Endometrial microvascular endothelial cells (primary cell): ENCODE measurements around the gene HTD2. TPM values are rescaled to one million over a fixed set of nuclear protein-coding genes. Genes with fewer than 3 reads are reported as not detected.
"Not testable (repeated sequence)": the region's sequence is repeated elsewhere in the genome, so short reads cannot be mapped to it uniquely, and the experiment has no call there.

Experiments
- in situ Hi-C: cut with HindIII; loops from 2 replicates; pipeline ENCODE4 v1.10.0; 2017; ENCODE audit warnings: low sequenced_read_pairs, low pct_unique_long_range_greater_than_20kb; ENCODE audit errors: inconsistent ontology term
- total RNA-seq: library from RNA; depleted of rRNA; stranded (reverse); fragments of >200 nt; gene quantifications from one replicate; pipeline ENCODE4 v1.2.3, GENCODE V29; 2015; ENCODE audit errors: inconsistent ontology term

The HTD2 gene
- total RNA-seq, 1 donor from 2014 or later = 20.7 TPM

- in situ Hi-C loops = no loop called here
Measured at GRCh38 chr3:58329150-58329921, 23.0 kb downstream of the HTD2 start.

DNA sequence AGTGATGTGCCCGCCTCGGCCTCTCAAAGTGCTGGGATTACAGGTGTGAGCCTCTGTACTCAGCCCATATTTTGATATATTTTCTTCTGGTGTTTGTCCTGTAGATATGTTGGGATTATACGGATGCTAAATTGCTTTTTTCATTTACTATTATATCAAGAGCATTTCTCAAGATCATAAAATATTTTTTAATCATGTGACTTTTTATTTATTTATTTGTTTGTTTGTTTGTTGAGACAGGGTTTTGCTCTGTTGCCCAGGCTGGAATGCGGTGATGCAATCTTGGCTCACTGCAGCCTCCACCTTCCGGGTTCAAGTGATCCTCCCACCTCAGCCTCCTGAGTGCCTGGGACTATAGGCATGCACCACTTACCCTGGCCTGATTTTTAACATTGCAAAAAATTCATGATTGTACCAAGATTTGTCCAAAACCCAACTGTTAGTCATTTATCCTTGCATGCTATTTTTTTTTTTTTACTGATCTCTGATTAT is 23.6 kb downstream of the HTD2 start:
- in situ Hi-C loops = no loop called here

DNA sequence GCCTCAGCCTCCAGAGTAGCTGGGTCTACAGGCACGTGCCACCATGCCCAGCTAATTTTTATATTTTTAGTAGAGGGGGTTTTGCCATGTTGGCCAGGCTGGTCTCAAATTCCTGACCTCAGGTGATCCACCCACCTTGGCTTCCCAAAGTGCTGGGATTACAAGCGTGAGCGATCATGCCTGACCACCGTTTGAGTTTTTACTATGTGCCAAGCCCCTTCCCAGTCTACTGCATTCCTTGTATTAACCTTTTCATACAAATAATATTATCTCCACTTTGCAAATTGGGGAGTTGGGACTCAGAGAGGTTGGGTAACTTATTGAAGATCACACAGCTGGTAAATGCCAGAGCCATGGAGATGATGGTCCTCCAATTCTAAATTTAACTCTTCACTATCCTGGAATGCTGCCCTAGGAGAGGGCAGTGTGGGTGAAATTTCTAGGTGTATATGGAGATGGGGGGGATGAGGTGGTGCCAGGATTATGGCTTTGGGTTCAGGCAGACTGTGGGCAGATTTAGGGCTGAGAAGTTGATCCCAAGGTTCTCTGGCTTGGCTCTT is 25.4 kb downstream of the HTD2 start:
- in situ Hi-C loops = no loop called here

GRCh38 chr3:58332575-58333188 is 26.4 kb downstream of the HTD2 start, which contains the start of gene PXK:
PXK (plus strand) TSS chr3:58332892; CDS start chr3:58332989, 97 bp downstream.
- in situ Hi-C loops = no loop called here

DNA sequence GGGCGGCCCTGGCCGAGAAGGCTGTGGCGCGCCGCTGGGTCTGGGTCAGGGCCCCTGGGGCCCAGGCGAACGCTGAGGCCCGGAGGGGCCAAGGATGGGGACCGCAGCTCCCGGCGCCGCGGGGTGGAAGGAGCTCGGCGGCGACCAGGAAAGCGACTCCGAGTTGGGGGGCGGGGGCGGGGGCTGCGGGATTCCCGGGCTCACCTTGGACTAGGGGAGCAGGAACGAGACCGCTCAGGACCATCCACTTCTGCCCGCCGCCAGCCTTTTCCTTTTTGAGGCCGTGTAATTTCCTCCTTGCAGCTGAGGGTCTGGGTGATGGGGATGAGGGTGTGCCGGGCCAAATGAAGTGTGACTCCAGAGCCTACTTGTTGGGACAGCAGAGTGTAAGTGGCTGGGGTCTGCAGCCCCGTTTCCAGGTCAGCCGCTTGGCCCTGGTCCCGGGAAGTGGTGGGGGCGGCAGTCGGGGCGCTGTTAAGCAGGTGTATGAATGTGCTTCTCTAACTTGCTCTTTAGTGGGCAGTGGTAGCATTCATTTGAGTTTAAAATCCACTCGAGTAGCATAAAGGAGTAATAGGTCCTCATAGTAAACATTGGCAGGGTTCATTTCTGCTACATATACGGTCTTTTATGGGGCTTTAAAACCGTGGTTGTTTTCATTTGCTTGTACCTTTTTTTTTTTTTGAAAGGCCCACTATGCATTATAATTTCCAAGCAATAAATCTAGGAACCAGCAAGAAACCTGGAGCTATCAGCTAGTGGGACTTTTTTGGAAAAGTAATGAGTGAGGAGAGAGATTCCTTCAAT is 27.1 kb downstream of the HTD2 start:
- in situ Hi-C loops = no loop called here

GRCh38 chr3:58334013-58334321 is 27.6 kb downstream of the HTD2 start:
- in situ Hi-C loops = no loop called here

GRCh38 chr3:58334506-58334884 is 28.2 kb downstream of the HTD2 start:
- in situ Hi-C loops = no loop called here

DNA sequence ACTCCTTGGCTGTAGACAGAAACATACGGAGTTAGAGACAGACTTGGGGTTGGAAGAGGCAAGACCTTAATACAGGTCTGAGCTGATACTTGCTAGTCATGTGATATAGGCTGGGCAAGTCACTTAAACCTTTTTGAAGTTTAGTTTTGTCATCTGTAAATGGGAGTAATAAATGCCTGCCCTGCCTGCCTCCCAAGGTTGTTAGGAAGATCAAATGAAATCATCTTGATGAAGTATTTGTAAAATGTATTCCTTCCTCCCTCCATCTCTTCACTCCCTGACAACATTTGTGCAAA is 29.3 kb downstream of the HTD2 start:
- in situ Hi-C loops = no loop called here

DNA sequence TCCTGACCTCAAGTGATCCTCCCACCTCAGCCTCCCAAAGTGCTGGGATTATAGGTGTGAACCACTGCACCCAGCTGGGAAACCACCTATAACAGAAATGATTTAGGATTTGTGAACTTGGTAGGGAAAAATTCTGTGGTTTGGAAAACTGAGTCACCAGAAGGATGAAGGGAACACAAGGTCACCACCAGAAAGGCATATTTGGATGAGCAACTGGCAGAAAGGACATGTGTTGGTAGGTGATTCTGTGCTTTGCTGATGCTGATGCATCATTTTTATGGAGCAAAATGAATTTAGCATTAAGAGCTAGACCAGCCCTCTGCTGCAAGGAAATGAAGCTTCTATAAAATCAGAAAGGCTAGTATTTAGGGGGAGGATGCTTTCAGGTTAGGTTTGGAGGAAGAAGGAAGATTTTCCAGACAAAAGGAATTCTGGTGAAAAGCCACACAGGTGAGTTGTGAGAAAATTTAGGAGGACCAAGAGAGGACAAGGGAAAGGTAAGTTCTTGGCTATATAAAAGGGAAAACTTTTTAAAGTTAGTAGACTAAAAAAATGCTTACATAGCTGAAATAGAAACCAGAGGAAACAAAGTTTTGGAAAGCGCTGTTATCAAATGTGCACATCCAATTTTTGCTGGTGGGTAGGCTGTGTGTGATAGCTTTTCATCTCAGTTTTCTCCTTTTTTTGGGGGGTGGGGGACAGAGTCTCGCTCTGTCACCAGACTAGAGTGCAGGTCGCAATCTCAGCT is 30.0 kb downstream of the HTD2 start:
- in situ Hi-C loops = no loop called here

DNA sequence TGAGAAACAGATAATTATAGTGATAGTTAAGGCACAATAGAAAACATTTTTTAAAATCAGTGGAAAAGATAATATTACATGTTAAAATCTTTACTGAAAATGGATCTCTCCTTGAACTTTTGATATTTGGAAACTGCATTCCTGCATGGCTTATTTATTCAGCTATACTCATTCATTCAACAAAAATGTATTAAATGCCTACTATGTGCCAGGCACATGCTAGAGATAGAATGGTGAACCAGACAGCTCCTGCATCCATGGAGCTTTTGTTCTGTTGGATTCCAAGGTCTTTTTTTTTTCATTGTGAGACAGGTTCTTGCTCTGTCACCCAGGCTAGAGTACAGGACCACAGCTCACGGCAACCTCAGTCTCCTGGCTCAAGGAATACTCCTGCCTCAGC is 30.9 kb downstream of the HTD2 start:
- in situ Hi-C loops = no loop called here

GRCh38 chr3:58339146-58339545 is 32.8 kb downstream of the HTD2 start:
- in situ Hi-C loops = not testable (repeated sequence)

GRCh38 chr3:58340594-58341244 is 34.4 kb downstream of the HTD2 start:
- in situ Hi-C loops = no loop called here

GRCh38 chr3:58341376-58341775 is 35.1 kb downstream of the HTD2 start:
- in situ Hi-C loops = no loop called here

DNA sequence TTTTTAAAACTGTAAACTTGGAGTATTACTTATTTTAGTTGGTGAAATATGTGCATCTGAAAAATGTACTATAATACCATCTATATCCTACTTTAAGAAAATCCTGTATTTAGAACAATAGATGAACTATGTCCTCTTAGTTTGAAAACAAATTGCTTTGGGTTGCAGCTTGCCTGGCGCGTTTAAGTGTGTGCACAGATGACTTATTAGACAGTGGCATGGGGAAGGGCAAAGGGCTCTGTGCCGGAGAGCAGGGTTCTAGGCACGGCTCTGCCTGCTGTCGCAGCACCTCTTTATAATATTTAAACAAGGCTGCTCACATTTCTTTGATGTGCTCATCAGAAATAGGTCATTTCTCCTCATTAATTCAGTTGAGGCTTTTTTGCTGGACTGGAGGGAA is 36.4 kb downstream of the HTD2 start:
- in situ Hi-C loops = no loop called here

GRCh38 chr3:58345457-58345856 is 39.1 kb downstream of the HTD2 start:
- in situ Hi-C loops = no loop called here

DNA sequence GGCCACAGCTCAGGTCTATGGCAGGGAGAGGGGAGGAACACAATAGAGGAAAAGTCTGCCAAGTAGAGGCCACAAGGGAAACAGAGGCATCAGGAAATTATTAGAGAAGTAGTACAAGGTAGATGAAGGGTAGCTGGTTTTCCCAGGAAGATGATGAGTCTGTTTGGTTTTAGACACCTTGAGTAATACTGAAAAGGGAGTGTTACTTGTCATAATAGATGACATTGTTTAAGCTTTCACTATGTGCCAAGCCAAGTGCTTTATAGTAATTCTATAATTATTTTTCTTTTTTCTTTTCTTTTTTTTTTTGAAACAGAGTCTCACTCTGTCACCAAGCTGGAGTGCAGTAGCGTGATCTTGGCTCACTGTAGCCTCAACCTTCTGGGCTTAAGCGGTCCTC is 40.0 kb downstream of the HTD2 start:
- in situ Hi-C loops = no loop called here

- in situ Hi-C loops = no loop called here
Measured at GRCh38 chr3:58347984-58348383, 41.7 kb downstream of the HTD2 start.

DNA sequence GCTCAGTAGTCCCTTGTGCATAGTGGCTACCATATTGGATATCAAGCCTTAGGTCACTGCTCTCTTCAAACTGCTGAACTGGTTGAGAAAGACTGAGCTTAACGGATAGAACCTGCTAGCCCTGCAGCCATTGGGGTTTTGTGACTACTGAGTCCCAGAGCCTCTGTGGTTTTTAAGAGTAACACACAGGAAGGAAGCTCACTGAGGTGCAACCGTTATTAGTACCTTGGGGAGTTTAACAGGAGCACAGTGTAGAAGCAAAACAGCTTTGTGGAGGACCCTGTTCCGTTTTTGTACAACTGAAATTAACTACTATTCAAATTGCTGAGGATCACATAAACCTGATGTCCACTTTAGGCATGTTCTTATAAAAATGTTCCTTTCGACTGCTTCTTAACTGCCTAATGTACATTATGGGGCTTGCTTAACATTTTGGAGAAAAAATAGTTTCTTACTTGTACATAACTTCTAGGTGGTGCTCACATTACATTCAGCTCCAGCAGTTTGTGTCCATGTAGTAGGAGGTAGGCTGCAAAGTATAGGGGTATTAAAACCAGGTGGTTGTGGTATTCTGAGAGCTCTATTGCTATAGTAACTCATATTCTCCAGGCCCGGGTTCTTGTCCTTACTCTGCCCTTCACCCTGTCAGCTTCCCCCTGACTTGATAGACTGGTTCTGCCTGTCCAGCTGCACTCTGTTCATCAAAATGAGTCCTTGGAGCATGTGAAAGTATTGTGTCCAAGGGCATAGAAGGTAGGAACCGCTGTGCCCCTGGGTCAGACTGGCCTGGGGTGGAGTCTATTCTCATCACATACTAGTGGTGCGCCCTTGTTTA is 43.7 kb downstream of the HTD2 start:
- in situ Hi-C loops = no loop called here
